OCI-LY7 (cell line): ENCODE results near the gene ARHGEF17. TPM values are rescaled to one million over a fixed set of nuclear protein-coding genes. Genes with fewer than 3 reads are reported as not detected.

Source experiments
- BruUV-seq: library from RNA; stranded (reverse); fragments of 400-500 nt; replicated peaks from 2 replicates; lab custom pipeline; 2021; lab: Mats Ljungman, UMichigan
- CTCF ChIA-PET: fragments of 300-600 bp; sonication (Branson Sonifier 250); formaldehyde crosslinking; loops from one replicate; lab custom pipeline; 2022; ENCODE audit warnings: antibody characterized with exemption; ENCODE audit not compliant: unreplicated experiment; lab: Charles Lee
- POLR2A ChIA-PET: fragments of 300-600 bp; sonication (Branson Sonifier 250); formaldehyde crosslinking; loops from one replicate; lab custom pipeline; 2022; ENCODE audit warnings: antibody characterized with exemption; lab: Charles Lee
- DNase-seq: peaks from one replicate; pipeline ENCODE4 v3.0.0-alpha.2; 2015; ENCODE audit warnings: low spot score
- H2AFZ ChIP-seq: fragments of 200-600 bp; sonication (generic), shearing (Covaris generic); 2 replicates; pipeline ENCODE4 v1.6.1; 2014; ENCODE audit warnings: mild to moderate bottlenecking, antibody characterized with exemption, low read length, moderate library complexity
- H3K27ac ChIP-seq: fragments of 200-600 bp; sonication (generic); 2 replicates; pipeline ENCODE4 v1.5.1; 2014; ENCODE audit warnings: mixed run types, low read depth, mild to moderate bottlenecking, moderate library complexity, low read length, inconsistent platforms; ENCODE audit not compliant: poor library complexity, severe bottlenecking
- H3K36me3 ChIP-seq: fragments of 200-600 bp; sonication (generic); 2 replicates; pipeline ENCODE4 v1.6.1; 2014; ENCODE audit warnings: mild to moderate bottlenecking, antibody characterized with exemption, low read length, moderate library complexity, mixed read lengths; ENCODE audit not compliant: insufficient read depth
- H3K4me1 ChIP-seq: fragments of 200-600 bp; sonication (generic); 2 replicates; pipeline ENCODE4 v1.5.1; 2014; ENCODE audit warnings: mild to moderate bottlenecking, low read length; ENCODE audit not compliant: insufficient read depth, poor library complexity, severe bottlenecking
- H3K4me2 ChIP-seq: fragments of 200-600 bp; sonication (generic); 2 replicates; pipeline ENCODE4 v1.6.1; 2014; ENCODE audit warnings: mild to moderate bottlenecking, low read length
- H3K4me3 ChIP-seq: fragments of 200-600 bp; sonication (generic); 2 replicates; pipeline ENCODE4 v1.5.1; 2014; ENCODE audit warnings: mild to moderate bottlenecking, low read depth, low read length; ENCODE audit not compliant: poor library complexity, severe bottlenecking
- H3K79me2 ChIP-seq: fragments of 200-600 bp; sonication (generic); 2 replicates; pipeline ENCODE4 v1.6.1; 2016; ENCODE audit warnings: low read depth, mild to moderate bottlenecking, low read length, moderate library complexity, mixed read lengths; ENCODE audit not compliant: insufficient read depth
- H3K9me2 ChIP-seq: fragments of 200-600 bp; sonication (generic); 2 replicates; pipeline ENCODE4 v1.6.1; 2016; ENCODE audit warnings: mild to moderate bottlenecking, low read length, mixed read lengths; ENCODE audit not compliant: insufficient read depth
- H3K9me3 ChIP-seq: fragments of 200-600 bp; sonication (generic); 2 replicates; pipeline ENCODE4 v1.6.1; 2014; ENCODE audit warnings: mild to moderate bottlenecking, mixed run types, low read length, mixed read lengths
- H4K20me1 ChIP-seq: fragments of 200-600 bp; sonication (generic); 2 replicates; pipeline ENCODE4 v1.6.1; 2014; ENCODE audit warnings: mild to moderate bottlenecking, antibody characterized with exemption, low read length, moderate library complexity, mixed read lengths; ENCODE audit not compliant: insufficient read depth
- CTCF ChIP-seq: fragments of 200-600 bp; sonication (generic); conservative IDR thresholded peaks from 2 replicates; pipeline ENCODE4 v1.5.1; 2014; ENCODE audit warnings: mild to moderate bottlenecking, antibody characterized with exemption, low read length, moderate library complexity, mixed read lengths
- EZH2phosphoT487 ChIP-seq: fragments of 200-600 bp; sonication (generic); IDR thresholded peaks from 2 replicates; pipeline ENCODE4 v1.6.1; 2018; ENCODE audit warnings: low read depth, borderline replicate concordance, mild to moderate bottlenecking, mixed run types, antibody characterized with exemption, low read length, moderate library complexity, mixed read lengths
- intact Hi-C: fragments of 100-400 bp; cut with micrococcal nuclease; formaldehyde crosslinking; loops from one replicate; pipeline ENCODE4 v1.10.0; 2022; ENCODE audit not compliant: unreplicated experiment
- total RNA-seq, 2 experiments: library from RNA; depleted of rRNA in 1 of 2; stranded (reverse); fragments of >200 nt in 1 of 2; shearing (Covaris generic) in 1 of 2; gene quantifications; 2 replicates each; pipeline ENCODE4 v1.2.3, GENCODE V29; 2014 to 2022

ARHGEF17 gene
- total RNA-seq, 2 experiments from 2014 or later: 0.19 to 1.4 TPM

GRCh38 chr11:73366265-73366610 lies 58.2 kb downstream of the ARHGEF17 start:
- intact Hi-C loops: no loop called here
- no peaks in the 10 kb centered on the region for H3K9me2 ChIP-seq
- ChIA-PET CTCF (interaction anchor here (0.5 to 0.9 kb wide), 2 partner anchors 10 to 108 kb away, joined by 3 to 4 read pairs; no protein-coding TSS in a partner anchor), POLR2A (interaction anchor here (0.7 to 2.1 kb wide), 3 partner anchors 17 to 214 kb away, joined by 3 to 7 read pairs (median 6); no protein-coding TSS in a partner anchor)
- peak overlapping the region; percentile 56 for H3K27ac ChIP-seq
- peaks cover 42% of the 10 kb centered on the region for H3K4me1 ChIP-seq
- peak overlapping the region; percentile 51 for H3K4me2 ChIP-seq
- no TSS peak for BruUV-seq
- TF ChIP-seq EZH2phosphoT487 (no peak), CTCF (no peak)
- no peaks in the 10 kb centered on the region for H3K36me3 ChIP-seq
- H3K79me2 ChIP-seq: no peaks in the 10 kb centered on the region
- H3K9me3 ChIP-seq: no peaks in the 10 kb centered on the region
- H4K20me1 ChIP-seq: no peaks in the 10 kb centered on the region
- DNase-seq: peak; percentile 59
- peak overlapping the region; percentile 22 for H3K4me3 ChIP-seq
- H2AFZ ChIP-seq: peak overlapping the region; percentile 58

- no TSS peak for BruUV-seq
- ChIA-PET POLR2A (interaction anchor here (0.7 to 2.1 kb wide), 2 partner anchors 18 to 215 kb away, joined by 3 to 7 read pairs; no protein-coding TSS in a partner anchor), CTCF (no interaction called here)
- Histone ChIP-seq H4K20me1 (no peaks in the 10 kb centered on the region), H3K9me3 (no peaks in the 10 kb centered on the region), H3K36me3 (no peaks in the 10 kb centered on the region), H3K27ac (no peak overlapping the region), H3K79me2 (no peaks in the 10 kb centered on the region), H3K9me2 (no peaks in the 10 kb centered on the region), H3K4me3 (no peak overlapping the region), H3K4me1 (peaks cover 45% of the 10 kb centered on the region), H3K4me2 (no peak overlapping the region), H2AFZ (no peak overlapping the region; the same call in 1 of the 2 replicates)
- TF ChIP-seq EZH2phosphoT487 (no peak), CTCF (no peak)
- no peak for DNase-seq
- intact Hi-C loops: no loop called here
Observed at GRCh38 chr11:73366953-73367352, 58.9 kb downstream of the ARHGEF17 start.

- ChIA-PET CTCF (no interaction called here), POLR2A (no interaction called here)
- peaks cover 51% of the 10 kb centered on the region for H3K4me1 ChIP-seq
- H3K9me3 ChIP-seq: no peaks in the 10 kb centered on the region
- no peak overlapping the region for H3K27ac ChIP-seq
- DNase-seq: no peak
- intact Hi-C loops: no loop called here
- H2AFZ ChIP-seq: no peak overlapping the region; the same call in 1 of the 2 replicates
- no peaks in the 10 kb centered on the region for H3K9me2 ChIP-seq
- no peak for TF ChIP-seq EZH2phosphoT487
- no peak for TF ChIP-seq CTCF
- no peaks in the 10 kb centered on the region for H3K79me2 ChIP-seq
- no peak overlapping the region for H3K4me2 ChIP-seq
- H4K20me1 ChIP-seq: no peaks in the 10 kb centered on the region
- H3K36me3 ChIP-seq: no peaks in the 10 kb centered on the region
- BruUV-seq: no TSS peak
- H3K4me3 ChIP-seq: no peak overlapping the region
Observed at GRCh38 chr11:73367482-73368024, 59.5 kb downstream of the ARHGEF17 start.
